Liver (tissue), 9 donors: Measurements from ENCODE around the gene CCDC12. TPM values are rescaled to one million over a fixed set of nuclear protein-coding genes. Genes with fewer than 3 reads are reported as not detected.
A peak's percentile ranks its signal among the peaks of the same experiment; 100 is the strongest.

Experiments
- DNase-seq: peaks from one replicate; pipeline ENCODE4 v3.0.0-alpha.2; 2017; ENCODE audit warnings: low spot score
- H3K27ac ChIP-seq, 2 donors: one replicate each; pipeline ENCODE4 v1.7.0; 2013; ENCODE audit warnings: inconsistent platforms in 2 of 2, low read length in 2 of 2, control low read depth in 1 of 2, low read depth in 1 of 2, mild to moderate bottlenecking in 1 of 2
- H3K27me3 ChIP-seq, 4 donors: one replicate each; pipeline versions ENCODE4 v1.6.1 to v1.7.0; 2013; ENCODE audit warnings: low read length in 3 of 4, inconsistent platforms in 1 of 4, mild to moderate bottlenecking in 1 of 4, moderate library complexity in 1 of 4; ENCODE audit not compliant: control insufficient read depth in 4 of 4, insufficient read depth in 4 of 4
- H3K36me3 ChIP-seq, 4 donors: one replicate each; pipeline versions ENCODE4 v1.6.1 to v1.7.0; 2013; ENCODE audit warnings: low read length in 3 of 4, mild to moderate bottlenecking in 3 of 4, low read depth in 1 of 4, moderate library complexity in 1 of 4; ENCODE audit not compliant: control insufficient read depth in 4 of 4, insufficient read depth in 3 of 4
- H3K4me1 ChIP-seq, 4 donors: one replicate each; pipeline versions ENCODE4 v1.6.1 to v1.7.0; 2013; ENCODE audit warnings: low read length in 3 of 4, mild to moderate bottlenecking in 3 of 4, moderate library complexity in 1 of 4; ENCODE audit not compliant: control insufficient read depth in 4 of 4, insufficient read depth in 4 of 4
- H3K4me3 ChIP-seq, 3 donors: one replicate each; pipeline versions ENCODE4 v1.6.1 to v1.7.0; 2013; ENCODE audit warnings: low read length in 3 of 3, control low read depth in 1 of 3, low read depth in 1 of 3, mild to moderate bottlenecking in 1 of 3
- H3K9ac ChIP-seq, 2 donors: one replicate each; pipeline ENCODE4 v1.7.0; 2013; ENCODE audit warnings: low read length in 2 of 2, mild to moderate bottlenecking in 2 of 2, moderate library complexity in 2 of 2, control low read depth in 1 of 2, low read depth in 1 of 2
- H3K9me3 ChIP-seq, 4 donors: one replicate each; pipeline versions ENCODE4 v1.6.1 to v1.7.0; 2013; ENCODE audit warnings: low read length in 3 of 4; ENCODE audit not compliant: control insufficient read depth in 4 of 4
- ATF3 ChIP-seq: IDR thresholded peaks from 2 replicates; pipeline ENCODE4 v1.6.1; 2016; ENCODE audit warnings: antibody characterized with exemption
- EGR1 ChIP-seq, 2 donors: IDR thresholded peaks; 2 replicates each; pipeline ENCODE4 v1.6.1; 2016 to 2018; ENCODE audit warnings: antibody characterized with exemption in 2 of 2, low read depth in 2 of 2
- GABPA ChIP-seq, 2 donors: IDR thresholded peaks in 1 of 2; conservative IDR thresholded peaks in 1 of 2; 2 replicates each; pipeline ENCODE4 v1.6.1; 2016; ENCODE audit warnings: antibody characterized with exemption in 2 of 2, mild to moderate bottlenecking in 1 of 2, moderate library complexity in 1 of 2
- HNF4G ChIP-seq: IDR thresholded peaks from 2 replicates; pipeline ENCODE4 v1.6.1; 2016; ENCODE audit warnings: antibody characterized with exemption
- JUND ChIP-seq, 2 donors: IDR thresholded peaks; 2 replicates each; pipeline ENCODE4 v1.6.1; 2016; ENCODE audit warnings: antibody characterized with exemption in 2 of 2
- MAX ChIP-seq: IDR thresholded peaks from 2 replicates; pipeline ENCODE4 v1.6.1; 2016; ENCODE audit warnings: antibody characterized with exemption
- NR2F2 ChIP-seq: IDR thresholded peaks from 2 replicates; pipeline ENCODE4 v1.6.1; 2016; ENCODE audit warnings: antibody characterized with exemption
- RAD21 ChIP-seq, 2 donors: IDR thresholded peaks; 2 replicates each; pipeline ENCODE4 v1.6.1; 2016; ENCODE audit warnings: antibody characterized with exemption in 2 of 2, mild to moderate bottlenecking in 2 of 2
- RXRA ChIP-seq, 2 donors: IDR thresholded peaks; 2 replicates each; pipeline ENCODE4 v1.6.1; 2017 to 2018; ENCODE audit warnings: antibody characterized with exemption in 2 of 2, mild to moderate bottlenecking in 1 of 2
- SP1 ChIP-seq: IDR thresholded peaks from 2 replicates; pipeline ENCODE4 v1.6.1; 2018; ENCODE audit warnings: antibody characterized with exemption, mild to moderate bottlenecking
- TAF1 ChIP-seq: conservative IDR thresholded peaks from 2 replicates; pipeline ENCODE4 v1.6.1; 2016; ENCODE audit warnings: antibody characterized with exemption, mild to moderate bottlenecking
- WGBS: extraction: QIAGEN DNeasy Blood & Tissue Kit; methylation state at CpG from one replicate; pipeline ENCODE4 v1.1.7; 2013; 5-methylcytosine and 5-hydroxymethylcytosine counted together
- polyA plus RNA-seq, 2 donors: library from polyadenylated mRNA; stranded (reverse) in 1 of 2; unstranded in 1 of 2; fragments of 200-250 nt in 1 of 2; fragments of >200 nt in 1 of 2; fragmentation: Nextera tagmentation in 1 of 2; extraction: Ambion mirVana in 1 of 2; gene quantifications; one replicate each; pipeline versions ENCODE4 v1.2.1 to v1.2.3, GENCODE V29; 2013 to 2015
- total RNA-seq, 2 donors: library from RNA; depleted of rRNA; stranded (reverse); fragments of >200 nt; gene quantifications; one replicate each; pipeline ENCODE4 v1.2.3, GENCODE V29; 2014
- TF ChIP-seq, protein P1 (sequence below): fragments of 150-350 bp; IDR thresholded peaks from 2 replicates; pipeline ENCODE4 v1.5.1; 2017; ENCODE audit warnings: improper control_type of control experiment, low read depth, low read length; ENCODE audit not compliant: missing input control
- donor health status: healthy.
- donor health status: healthy.
- donor health status: healthy.
- donor health status: healthy.
- donor health status: healthy.

Gene CCDC12
- total and polyA plus RNA-seq, 4 donors: 8.5 to 35.1 (median 26.6) TPM

- H3K4me3 ChIP-seq: no peak overlapping the region
- no peaks in the 10 kb centered on the region for H3K27me3 ChIP-seq
- TF ChIP-seq, protein P1, sequence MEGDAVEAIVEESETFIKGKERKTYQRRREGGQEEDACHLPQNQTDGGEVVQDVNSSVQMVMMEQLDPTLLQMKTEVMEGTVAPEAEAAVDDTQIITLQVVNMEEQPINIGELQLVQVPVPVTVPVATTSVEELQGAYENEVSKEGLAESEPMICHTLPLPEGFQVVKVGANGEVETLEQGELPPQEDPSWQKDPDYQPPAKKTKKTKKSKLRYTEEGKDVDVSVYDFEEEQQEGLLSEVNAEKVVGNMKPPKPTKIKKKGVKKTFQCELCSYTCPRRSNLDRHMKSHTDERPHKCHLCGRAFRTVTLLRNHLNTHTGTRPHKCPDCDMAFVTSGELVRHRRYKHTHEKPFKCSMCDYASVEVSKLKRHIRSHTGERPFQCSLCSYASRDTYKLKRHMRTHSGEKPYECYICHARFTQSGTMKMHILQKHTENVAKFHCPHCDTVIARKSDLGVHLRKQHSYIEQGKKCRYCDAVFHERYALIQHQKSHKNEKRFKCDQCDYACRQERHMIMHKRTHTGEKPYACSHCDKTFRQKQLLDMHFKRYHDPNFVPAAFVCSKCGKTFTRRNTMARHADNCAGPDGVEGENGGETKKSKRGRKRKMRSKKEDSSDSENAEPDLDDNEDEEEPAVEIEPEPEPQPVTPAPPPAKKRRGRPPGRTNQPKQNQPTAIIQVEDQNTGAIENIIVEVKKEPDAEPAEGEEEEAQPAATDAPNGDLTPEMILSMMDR: no peak
- TF ChIP-seq RXRA (IDR thresholded peaks at IDR 0.05): no peak
- TF ChIP-seq JUND (IDR thresholded peaks at IDR 0.05): no peak
- no peak for TF ChIP-seq HNF4G
- peaks cover 2 to 10% (median 6%) of the 10 kb centered on the region in 4 donors for H3K36me3 ChIP-seq
- H3K9ac ChIP-seq: no peak overlapping the region
- DNase-seq: no peak
- no peaks in the 10 kb centered on the region for H3K9me3 ChIP-seq
- H3K4me1 ChIP-seq: peaks cover 29 to 67% (median 53%) of the 10 kb centered on the region in 4 donors
- peak overlapping the region; percentile 6 to 63 for H3K27ac ChIP-seq
- WGBS: 75% methylated on average over 9 of the region's 9 CpGs
Measured at GRCh38 chr3:46930166-46930944, 46.2 kb downstream of the CCDC12 start.

DNA sequence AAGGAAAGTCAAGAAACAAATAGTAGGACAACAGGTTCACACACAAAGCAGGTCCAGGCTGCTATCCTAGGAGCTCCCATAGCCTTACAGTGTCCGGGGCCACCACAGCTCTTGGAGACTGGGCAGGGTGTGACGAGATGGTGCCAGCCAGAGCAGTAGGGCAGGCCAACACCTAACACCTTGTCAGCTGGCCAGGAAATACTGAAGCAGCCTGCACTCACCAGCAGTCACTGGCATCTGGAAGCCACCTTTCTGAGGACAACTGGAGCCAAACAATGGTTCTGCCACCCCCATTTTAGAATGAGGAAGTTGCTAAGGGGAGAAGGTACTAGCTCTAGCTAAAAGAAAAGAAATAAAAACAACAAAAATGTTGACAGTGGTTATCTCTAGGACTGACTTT lies 47.2 kb downstream of the CCDC12 start:
- H3K36me3 ChIP-seq: peaks cover 9 to 14% (median 12%) of the 10 kb centered on the region in 4 donors
- WGBS: 45% methylated on average over 2 of the region's 2 CpGs
- no peaks in the 10 kb centered on the region for H3K27me3 ChIP-seq
- H3K4me3 ChIP-seq: no peak overlapping the region
- no peaks in the 10 kb centered on the region for H3K9me3 ChIP-seq
- no peak for DNase-seq
- peak in 1 of 2 donors; percentile 43 for TF ChIP-seq RAD21 (IDR thresholded peaks at IDR 0.05)
- no peak for TF ChIP-seq ATF3
- peak; percentile 16 to 27 for TF ChIP-seq RXRA (IDR thresholded peaks at IDR 0.05)
- no peak overlapping the region for H3K27ac ChIP-seq
- H3K4me1 ChIP-seq: peaks cover 21 to 57% (median 47%) of the 10 kb centered on the region in 4 donors
- H3K9ac ChIP-seq: no peak overlapping the region

GRCh38 chr3:46928282-46928681 lies 48.3 kb downstream of the CCDC12 start:
- no peaks in the 10 kb centered on the region for H3K27me3 ChIP-seq
- H3K9ac ChIP-seq: no peak overlapping the region
- peaks cover 17 to 50% (median 39%) of the 10 kb centered on the region in 4 donors for H3K4me1 ChIP-seq
- DNase-seq: no peak
- H3K9me3 ChIP-seq: no peaks in the 10 kb centered on the region
- H3K27ac ChIP-seq: no peak overlapping the region
- peaks cover 9 to 19% (median 17%) of the 10 kb centered on the region in 4 donors for H3K36me3 ChIP-seq
- TF ChIP-seq SP1 (no peak), MAX (no peak), GABPA (IDR thresholded peaks at IDR 0.05 in 1 of 2, conservative IDR thresholded peaks at IDR 0.05 in 1 of 2) (no peak), RAD21 (IDR thresholded peaks at IDR 0.05) (no peak), NR2F2 (no peak), EGR1 (IDR thresholded peaks at IDR 0.05; ENCODE audit: low read depth in 2 of 2) (no peak), TAF1 (no peak), ATF3 (no peak)
- TF ChIP-seq, protein P1: no peak
- 87% methylated on average over 1 of the region's 1 CpG for WGBS
- no peak overlapping the region for H3K4me3 ChIP-seq
